Uterus (tissue), 2 donors: ENCODE results near the gene C4orf17.

Source experiments
- CTCF ChIP-seq, 4 experiments: fragments of 200-600 bp in 2 of 4; fragments of 450-650 bp in 2 of 4; sonication (generic) in 2 of 4; IDR thresholded peaks; one replicate each; pipeline ENCODE4 v1.5.1; 2016 to 2019; ENCODE audit warnings: antibody characterized with exemption in 4 of 4, mild to moderate bottlenecking in 2 of 4, moderate library complexity in 1 of 4
- POLR2A ChIP-seq, 2 donors: fragments of 450-650 bp; IDR thresholded peaks; one replicate each; pipeline ENCODE4 v1.6.1; 2016; ENCODE audit warnings: antibody characterized with exemption in 2 of 2, mild to moderate bottlenecking in 1 of 2, moderate library complexity in 1 of 2

- no peak for TF ChIP-seq CTCF (IDR thresholded peaks at IDR 0.05)
- no peak for TF ChIP-seq POLR2A (IDR thresholded peaks at IDR 0.05)
These were observed 77.0 kb downstream of the C4orf17 start for GRCh38 chr4:99587803-99588202.
